H1 (cell line): ENCODE measurements around the gene CTNNA3. TPM values are rescaled to one million over a fixed set of nuclear protein-coding genes. Genes with fewer than 3 reads are reported as not detected.

Experiments
- CTCF ChIA-PET: fragments of 300-600 bp; sonication (Branson Sonifier 250); formaldehyde crosslinking; loops from one replicate; lab custom pipeline; 2021; ENCODE audit not compliant: partially characterized antibody; lab: Charles Lee
- POLR2A ChIA-PET: fragments of 300-600 bp; sonication (Branson Sonifier 250); formaldehyde crosslinking; loops from one replicate; lab custom pipeline; 2021; ENCODE audit warnings: inconsistent platforms; ENCODE audit not compliant: partially characterized antibody; lab: Charles Lee
- DNase-seq, 2 experiments: peaks; one replicate each; pipeline versions ENCODE4 v3.0.0 to v3.0.0-alpha.2; 2010 to 2022; ENCODE audit warnings: low spot score in 2 of 2, low read depth in 1 of 2, mixed read lengths in 1 of 2
- FAIRE-seq: peaks from 2 replicates; lab custom pipeline; 2011; peaks lifted over from hg19 to GRCh38; lab: Jason Lieb, UNC
- H2AFZ ChIP-seq: 2 replicates; pipeline ENCODE4 v1.8.1; 2012; ENCODE audit warnings: low read length, inconsistent platforms
- H2AK5ac ChIP-seq: 2 replicates; pipeline ENCODE4 v1.6.1; 2013; ENCODE audit warnings: low read depth, low read length
- H2BK120ac ChIP-seq: replicated peaks from 2 replicates; pipeline ENCODE3; 2013; ENCODE audit warnings: low read depth, low read length, inconsistent platforms
- H2BK12ac ChIP-seq: 2 replicates; pipeline ENCODE4 v1.6.1; 2013; ENCODE audit warnings: low read depth, low read length
- H2BK15ac ChIP-seq: 2 replicates; pipeline ENCODE4 v1.6.1; 2013; ENCODE audit warnings: low read length
- H2BK20ac ChIP-seq: 2 replicates; pipeline ENCODE4 v1.6.1; 2013; ENCODE audit warnings: low read length
- H2BK5ac ChIP-seq: 2 replicates; pipeline ENCODE4 v1.6.1; 2013; ENCODE audit warnings: low read depth, low read length
- H3K14ac ChIP-seq: 2 replicates; pipeline ENCODE4 v1.6.1; 2013; ENCODE audit warnings: inconsistent platforms; ENCODE audit not compliant: insufficient read length
- H3K18ac ChIP-seq: 2 replicates; pipeline ENCODE4 v1.6.1; 2013; ENCODE audit warnings: low read length; ENCODE audit errors: extremely low read depth
- H3K23ac ChIP-seq: 2 replicates; pipeline ENCODE4 v1.6.1; 2013; ENCODE audit warnings: inconsistent platforms; ENCODE audit not compliant: insufficient read length
- H3K23me2 ChIP-seq: 2 replicates; pipeline ENCODE4 v1.6.1; 2013; ENCODE audit warnings: low read depth, low read length
- H3K27ac ChIP-seq: 2 replicates; pipeline ENCODE4 v1.6.1; 2011; ENCODE audit warnings: low read depth, low read length, inconsistent platforms
- H3K27me3 ChIP-seq, 4 experiments: replicated peaks in 1 of 4; 1 replicate in 1 of 4; 2 replicates in 3 of 4; pipeline versions ENCODE4 v1.6.1 to v1.8.1; 2011 to 2013; ENCODE audit warnings: low read length in 3 of 4, mild to moderate bottlenecking in 3 of 4, inconsistent platforms in 2 of 4, mixed read lengths in 2 of 4, moderate library complexity in 1 of 4; ENCODE audit not compliant: control insufficient read depth in 3 of 4, insufficient read depth in 3 of 4; ENCODE audit errors: extremely low read depth in 1 of 4
- H3K36me3 ChIP-seq, 4 experiments: 2 replicates each; pipeline versions ENCODE4 v1.6.1 to v1.8.1; 2011 to 2013; ENCODE audit warnings: mild to moderate bottlenecking in 4 of 4, low read length in 3 of 4, moderate library complexity in 2 of 4, control low read depth in 1 of 4, inconsistent platforms in 1 of 4; ENCODE audit not compliant: insufficient read depth in 4 of 4, control insufficient read depth in 2 of 4
- H3K4ac ChIP-seq: replicated peaks from 2 replicates; pipeline ENCODE3; 2013; ENCODE audit warnings: low read length, low read depth, mixed read lengths, inconsistent platforms; ENCODE audit not compliant: insufficient read length
- H3K4me1 ChIP-seq, 4 experiments: replicated peaks in 1 of 4; 1 replicate in 1 of 4; 2 replicates in 3 of 4; pipeline versions ENCODE4 v1.6.1 to v1.8.1; 2011 to 2013; ENCODE audit warnings: low read length in 3 of 4, inconsistent platforms in 2 of 4, mixed read lengths in 1 of 4; ENCODE audit not compliant: insufficient read depth in 4 of 4, control insufficient read depth in 3 of 4
- H3K4me2 ChIP-seq, 2 experiments: 2 replicates each; pipeline versions ENCODE4 v1.6.1 to v1.8.1; 2011 to 2013; ENCODE audit warnings: low read depth in 2 of 2, low read length in 2 of 2, control low read depth in 1 of 2, inconsistent platforms in 1 of 2, mild to moderate bottlenecking in 1 of 2; ENCODE audit not compliant: insufficient read depth in 1 of 2
- H3K4me3 ChIP-seq, 4 experiments: fragments of 200-600, 300-600 bp in 1 of 4; sonication (generic), shearing (Covaris generic), sonication (Bioruptor Twin) in 1 of 4; 2 replicates each; pipeline versions ENCODE4 v1.5.1 to v1.8.1; 2011 to 2016; ENCODE audit warnings: low read length in 4 of 4, low read depth in 3 of 4, control low read depth in 2 of 4, inconsistent platforms in 2 of 4, mild to moderate bottlenecking in 2 of 4, mixed read lengths in 1 of 4, moderate library complexity in 1 of 4; ENCODE audit not compliant: insufficient read depth in 2 of 4; ENCODE audit errors: extremely low read depth in 1 of 4
- H3K56ac ChIP-seq: replicated peaks from 2 replicates; pipeline ENCODE3; 2013; ENCODE audit warnings: low read depth, mild to moderate bottlenecking, mixed read lengths, low read length, inconsistent platforms; ENCODE audit not compliant: insufficient read length
- H3K79me1 ChIP-seq: 2 replicates; pipeline ENCODE4 v1.6.1; 2013; ENCODE audit warnings: low read depth, low read length, control low read depth
- H3K79me2 ChIP-seq, 2 experiments: 2 replicates each; pipeline versions ENCODE4 v1.6.1 to v1.8.1; 2012 to 2013; ENCODE audit warnings: low read length in 2 of 2, mild to moderate bottlenecking in 2 of 2, inconsistent platforms in 1 of 2; ENCODE audit not compliant: insufficient read depth in 2 of 2, control insufficient read depth in 1 of 2
- H3K9ac ChIP-seq, 4 experiments: replicated peaks in 1 of 4; 1 replicate in 1 of 4; 2 replicates in 3 of 4; pipeline versions ENCODE4 v1.6.1 to v1.8.1; 2011 to 2013; ENCODE audit warnings: low read depth in 3 of 4, low read length in 3 of 4, control low read depth in 2 of 4, mild to moderate bottlenecking in 2 of 4, moderate library complexity in 2 of 4, inconsistent platforms in 1 of 4; ENCODE audit errors: extremely low read depth in 1 of 4
- H3K9me3 ChIP-seq, 2 experiments: 2 replicates each; pipeline versions ENCODE4 v1.6.1 to v1.8.1; 2012 to 2013; ENCODE audit warnings: mild to moderate bottlenecking in 2 of 2, moderate library complexity in 2 of 2, control low read depth in 1 of 2, inconsistent platforms in 1 of 2, low read depth in 1 of 2, low read length in 1 of 2, mixed read lengths in 1 of 2; ENCODE audit not compliant: insufficient read depth in 2 of 2
- H4K20me1 ChIP-seq, 2 experiments: replicated peaks in 1 of 2; 2 replicates each; pipeline versions ENCODE3 to v1.8.1; 2011 to 2013; ENCODE audit warnings: inconsistent platforms in 2 of 2, low read length in 2 of 2, mild to moderate bottlenecking in 1 of 2; ENCODE audit not compliant: insufficient read depth in 2 of 2, control insufficient read depth in 1 of 2
- H4K5ac ChIP-seq: 2 replicates; pipeline ENCODE4 v1.6.1; 2013; ENCODE audit warnings: low read length, low read depth, mixed read lengths, inconsistent platforms; ENCODE audit not compliant: insufficient read length
- H4K8ac ChIP-seq: 2 replicates; pipeline ENCODE4 v1.8.0; 2013; ENCODE audit warnings: mild to moderate bottlenecking, moderate library complexity, low read length, inconsistent platforms; ENCODE audit not compliant: insufficient read depth; ENCODE audit errors: extremely low read depth
- H4K91ac ChIP-seq: replicated peaks from 2 replicates; pipeline ENCODE3; 2013; ENCODE audit warnings: low read length, mixed read lengths, inconsistent platforms; ENCODE audit not compliant: insufficient read length
- EZH2 ChIP-seq: fragments of 200-600 bp; sonication (generic); IDR thresholded peaks from 2 replicates; pipeline ENCODE4 v1.7.1; 2012; ENCODE audit warnings: low read depth, mild to moderate bottlenecking, moderate library complexity, low read length, inconsistent platforms; ENCODE audit not compliant: severe bottlenecking
- MAFK ChIP-seq: IDR thresholded peaks from 2 replicates; pipeline ENCODE4 v1.6.1; 2012; ENCODE audit warnings: low read depth, mild to moderate bottlenecking, improper control_type of control experiment, low read length
- POLR2A ChIP-seq, 2 experiments: IDR thresholded peaks; 1 replicate in 1 of 2; 2 replicates in 1 of 2; pipeline ENCODE4 v1.6.1; 2011; ENCODE audit warnings: low read depth in 2 of 2, low read length in 2 of 2, mild to moderate bottlenecking in 2 of 2; ENCODE audit errors: control extremely low read depth in 1 of 2
- SAP30 ChIP-seq: fragments of 300-600 bp; sonication (generic); IDR thresholded peaks from 2 replicates; pipeline ENCODE4 v1.7.1; 2012; ENCODE audit warnings: low read length, moderate library complexity, mild to moderate bottlenecking, inconsistent platforms; ENCODE audit not compliant: insufficient read depth, insufficient replicate concordance
- SP2 ChIP-seq: IDR thresholded peaks from 2 replicates; pipeline ENCODE4 v1.6.1; 2012; ENCODE audit warnings: mild to moderate bottlenecking, low read length, inconsistent platforms
- TAF7 ChIP-seq: optimal IDR thresholded peaks from 2 replicates; pipeline ENCODE3; 2011; ENCODE audit warnings: low read depth, mild to moderate bottlenecking, inconsistent platforms, low read length, moderate library complexity, borderline replicate concordance
- WGBS, 2 experiments: shearing (Covaris generic) in 1 of 2; methylation state at CpG; one replicate each; pipeline versions ENCODE4 v1.1.6 to v1.1.7; 2013 to 2015; ENCODE audit warnings: low lambda C conversion rate in 2 of 2, mixed read lengths in 2 of 2, inconsistent platforms in 1 of 2, low coverage in 1 of 2, missing lambda C conversion rate in 1 of 2; ENCODE audit not compliant: insufficient replicate concordance in 2 of 2, insufficient coverage in 1 of 2, insufficient read length in 1 of 2; ENCODE audit errors: extremely low coverage in 1 of 2, missing lambda C conversion rate in 1 of 2; 5-methylcytosine and 5-hydroxymethylcytosine counted together
- polyA plus RNA-seq, 7 experiments: library from polyadenylated mRNA; depleted of rRNA in 3 of 7; stranded (reverse) in 5 of 7; unstranded in 2 of 7; fragments of >200 nt in 5 of 7; fragments of 200-250 nt in 2 of 7; gene quantifications; 1 replicate in 5 of 7; 2 replicates in 1 of 7; 4 replicates in 1 of 7; pipeline versions ENCODE4 v1.2.1 to v1.2.3, GENCODE V29; 2011 to 2013; ENCODE audit warnings: missing spikeins in 2 of 7, mixed read lengths in 2 of 7
- total RNA-seq: library from RNA; stranded (reverse); fragmentation: NEBNext Ultra II Directional; extraction: Animal tissue kit (Norgen Biotek cat#: 25700); gene quantifications from 2 replicates; pipeline ENCODE4 v1.2.1, GENCODE V29; 2021
- TF ChIP-seq, protein P1 (sequence below), 3 experiments: IDR thresholded peaks; 1 replicate in 2 of 3; 2 replicates in 1 of 3; pipeline versions ENCODE4 v1.5.1 to v1.6.1; 2011; ENCODE audit warnings: low read length in 3 of 3, mild to moderate bottlenecking in 3 of 3, inconsistent platforms in 2 of 3, low read depth in 1 of 3, moderate library complexity in 1 of 3; ENCODE audit not compliant: insufficient read depth in 1 of 3; ENCODE audit errors: control extremely low read depth in 1 of 3

Gene CTNNA3
- total and polyA plus RNA-seq, 2 of the 8 experiments (the other 6 are each of a cell fraction or from before 2014, with no cell fraction given): 1.3 to 1.5 TPM

- no peak for FAIRE-seq
Observed at GRCh38 chr10:66362522-66362921, 1333.5 kb downstream of the CTNNA3 start.

More at GRCh38 chr10:66362522-66362921, 1333.5 kb downstream of the CTNNA3 start:
- Histone ChIP-seq H2AFZ (no peak overlapping the region), H3K4me1 (no peaks in the 10 kb centered on the region), H3K23me2 (no peaks in the 10 kb centered on the region), H3K79me2 (no peaks in the 10 kb centered on the region), H4K5ac (no peak overlapping the region), H3K27me3 (no peaks in the 10 kb centered on the region), H2BK5ac (no peak overlapping the region), H3K4me3 (no peak overlapping the region), H2BK12ac (no peak overlapping the region), H3K14ac (no peak overlapping the region), H3K18ac (no peak overlapping the region), H3K36me3 (no peaks in the 10 kb centered on the region), H2BK120ac (no peak overlapping the region), H3K23ac (no peak overlapping the region), H3K56ac (no peak overlapping the region), H2BK15ac (no peak overlapping the region), H3K27ac (no peak overlapping the region), H4K91ac (no peak overlapping the region), H3K9ac (no peak overlapping the region), H3K4me2 (no peak overlapping the region), H3K9me3 (no peaks in the 10 kb centered on the region), H3K79me1 (no peaks in the 10 kb centered on the region), H4K20me1 (no peaks in the 10 kb centered on the region), H2BK20ac (no peak overlapping the region), H2AK5ac (no peak overlapping the region), H3K4ac (no peak overlapping the region), H4K8ac (no peak overlapping the region)
- 100% methylated on average over 2 of the region's 3 CpGs; no CpG with 5 or more reads in 1 of the 2 experiments for WGBS, 2 experiments
- no peak for TF ChIP-seq POLR2A (IDR thresholded peaks at IDR 0.05; ENCODE audit: control extremely low read depth in 1 of 2, low read depth in 2 of 2, low read length in 2 of 2)
- no peak for TF ChIP-seq TAF7
- no peak for TF ChIP-seq MAFK
- TF ChIP-seq SP2: no peak
- TF ChIP-seq SAP30: no peak
- TF ChIP-seq, protein P1, sequence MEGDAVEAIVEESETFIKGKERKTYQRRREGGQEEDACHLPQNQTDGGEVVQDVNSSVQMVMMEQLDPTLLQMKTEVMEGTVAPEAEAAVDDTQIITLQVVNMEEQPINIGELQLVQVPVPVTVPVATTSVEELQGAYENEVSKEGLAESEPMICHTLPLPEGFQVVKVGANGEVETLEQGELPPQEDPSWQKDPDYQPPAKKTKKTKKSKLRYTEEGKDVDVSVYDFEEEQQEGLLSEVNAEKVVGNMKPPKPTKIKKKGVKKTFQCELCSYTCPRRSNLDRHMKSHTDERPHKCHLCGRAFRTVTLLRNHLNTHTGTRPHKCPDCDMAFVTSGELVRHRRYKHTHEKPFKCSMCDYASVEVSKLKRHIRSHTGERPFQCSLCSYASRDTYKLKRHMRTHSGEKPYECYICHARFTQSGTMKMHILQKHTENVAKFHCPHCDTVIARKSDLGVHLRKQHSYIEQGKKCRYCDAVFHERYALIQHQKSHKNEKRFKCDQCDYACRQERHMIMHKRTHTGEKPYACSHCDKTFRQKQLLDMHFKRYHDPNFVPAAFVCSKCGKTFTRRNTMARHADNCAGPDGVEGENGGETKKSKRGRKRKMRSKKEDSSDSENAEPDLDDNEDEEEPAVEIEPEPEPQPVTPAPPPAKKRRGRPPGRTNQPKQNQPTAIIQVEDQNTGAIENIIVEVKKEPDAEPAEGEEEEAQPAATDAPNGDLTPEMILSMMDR (IDR thresholded peaks at IDR 0.05; ENCODE audit: control extremely low read depth in 1 of 3, insufficient read depth in 1 of 3, low read depth in 1 of 3, low read length in 3 of 3): no peak
- no peak for TF ChIP-seq EZH2
- ChIA-PET POLR2A (no interaction called here), CTCF (no interaction called here)
- DNase-seq: no peak
